GM18517 (cell line): Measurements from ENCODE around the gene RNU2-1.
"Not testable (repeated sequence)": the region's sequence is repeated elsewhere in the genome, so short reads cannot be mapped to it uniquely, and the experiment has no call there.

Source experiments
- ATAC-seq: cut with Tn5 transposase; IDR thresholded peaks from one replicate; pipeline ENCODE4 v1.9.1; 2021; ENCODE audit warnings: mild to moderate bottlenecking, moderate library complexity; ENCODE audit not compliant: unreplicated experiment

RNU2-1 gene

DNA sequence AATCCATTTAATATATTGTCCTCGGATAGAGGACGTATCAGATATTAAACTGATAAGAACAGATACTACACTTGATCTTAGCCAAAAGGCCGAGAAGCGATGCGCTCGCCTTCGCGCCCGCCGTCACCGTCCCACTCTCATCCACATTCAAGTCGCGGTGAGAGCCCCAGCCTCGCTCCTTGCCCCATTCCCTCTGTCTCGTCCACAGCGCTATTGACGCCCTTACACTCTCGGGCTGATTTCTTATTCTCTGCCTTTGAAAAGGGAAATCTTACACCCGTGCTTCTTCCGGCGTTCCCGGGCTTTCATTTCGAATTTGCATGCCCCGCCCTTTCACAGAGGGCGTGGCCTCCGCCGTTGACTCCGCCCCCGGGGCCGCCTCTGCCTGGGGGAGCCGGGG, at the start of gene RNU2-1:
RNU2-1 (minus strand) TSS at position 101 of the 400 bp plus-strand sequence.
- ATAC-seq = not testable (repeated sequence)

DNA sequence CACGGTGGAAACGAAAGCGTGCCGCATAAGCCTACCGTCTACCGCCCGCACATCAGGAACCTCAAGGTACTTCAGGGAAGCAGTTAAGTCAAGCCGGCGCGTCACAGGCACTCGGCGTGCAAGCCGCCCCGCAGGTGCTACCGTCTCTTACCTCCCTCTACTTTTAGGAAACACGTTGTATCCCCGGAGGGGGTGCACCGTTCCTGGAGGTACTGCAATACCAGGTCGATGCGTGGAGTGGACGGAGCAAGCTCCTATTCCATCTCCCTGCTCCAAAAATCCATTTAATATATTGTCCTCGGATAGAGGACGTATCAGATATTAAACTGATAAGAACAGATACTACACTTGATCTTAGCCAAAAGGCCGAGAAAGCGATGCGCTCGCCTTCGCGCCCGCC, 39.1 kb upstream of the RNU2-1 start:
- ATAC-seq = not testable (repeated sequence)

DNA sequence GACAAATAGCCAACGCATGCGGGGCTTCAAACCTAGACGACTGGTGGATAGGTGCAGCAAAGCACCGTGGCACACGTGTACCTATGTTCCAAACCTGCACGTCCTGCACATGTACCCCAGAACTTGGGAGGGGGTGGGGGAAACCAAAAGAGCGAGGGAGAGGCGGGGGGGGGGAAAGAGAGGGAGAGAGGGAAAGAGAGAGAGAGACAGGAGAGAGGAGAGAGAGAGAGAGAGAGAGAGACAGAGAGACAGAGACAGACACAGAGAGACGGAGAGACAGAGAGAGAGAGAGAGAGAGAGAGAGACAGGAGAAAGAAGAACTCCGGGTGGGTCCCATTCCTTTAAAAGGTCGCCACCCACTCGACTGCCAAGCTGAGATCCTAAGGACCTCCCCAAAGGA, 38.7 kb upstream of the RNU2-1 start:
- not testable (repeated sequence) for ATAC-seq

DNA sequence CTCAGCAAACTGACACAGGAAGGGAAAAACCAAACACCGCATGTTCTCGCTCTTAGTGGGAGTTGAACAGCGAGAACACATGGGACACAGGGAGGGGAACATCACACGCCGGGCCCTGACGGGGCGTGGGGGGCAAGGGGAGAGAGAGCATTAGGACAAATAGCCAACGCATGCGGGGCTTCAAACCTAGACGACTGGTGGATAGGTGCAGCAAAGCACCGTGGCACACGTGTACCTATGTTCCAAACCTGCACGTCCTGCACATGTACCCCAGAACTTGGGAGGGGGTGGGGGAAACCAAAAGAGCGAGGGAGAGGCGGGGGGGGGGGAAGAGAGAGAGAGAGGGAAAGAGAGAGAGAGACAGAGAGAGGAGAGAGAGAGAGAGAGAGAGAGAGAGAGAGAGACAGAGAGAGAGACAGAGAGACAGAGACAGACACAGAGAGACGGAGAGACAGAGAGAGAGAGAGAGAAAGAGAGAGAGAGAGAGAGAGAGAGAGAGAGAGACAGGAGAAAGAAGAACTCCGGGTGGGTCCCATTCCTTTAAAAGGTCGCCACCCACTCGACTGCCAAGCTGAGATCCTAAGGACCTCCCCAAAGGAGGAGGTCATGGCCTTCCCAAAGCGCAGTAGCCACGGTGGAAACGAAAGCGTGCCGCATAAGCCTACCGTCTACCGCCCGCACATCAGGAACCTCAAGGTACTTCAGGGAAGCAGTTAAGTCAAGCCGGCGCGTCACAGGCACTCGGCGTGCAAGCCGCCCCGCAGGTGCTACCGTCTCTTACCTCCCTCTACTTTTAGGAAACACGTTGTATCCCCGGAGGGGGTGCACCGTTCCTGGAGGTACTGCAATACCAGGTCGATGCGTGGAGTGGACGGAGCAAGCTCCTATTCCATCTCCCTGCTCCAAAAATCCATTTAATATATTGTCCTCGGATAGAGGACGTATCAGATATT, 37.1 kb upstream of the RNU2-1 start:
- not testable (repeated sequence) for ATAC-seq

DNA sequence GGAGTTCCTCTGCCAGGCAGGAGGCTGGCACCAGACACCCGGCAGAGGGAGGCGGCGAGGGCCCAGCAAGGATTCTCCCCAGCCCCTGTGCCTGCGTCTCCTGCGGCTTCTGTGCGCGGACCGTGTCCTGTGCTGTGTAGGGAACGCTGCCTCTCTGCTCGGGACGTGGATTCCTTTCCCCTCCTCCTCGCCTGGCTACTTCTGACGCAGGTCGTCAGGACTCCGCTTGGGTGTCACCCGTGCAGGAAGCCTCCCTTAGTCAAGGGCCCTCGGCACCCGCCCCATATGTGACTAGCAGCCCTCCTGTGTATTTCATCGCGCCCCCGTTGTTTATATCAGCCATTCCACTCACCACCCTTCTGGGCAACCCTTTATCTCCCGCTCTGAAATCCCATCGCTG, 12.7 kb upstream of the RNU2-1 start:
- ATAC-seq = not testable (repeated sequence)

DNA sequence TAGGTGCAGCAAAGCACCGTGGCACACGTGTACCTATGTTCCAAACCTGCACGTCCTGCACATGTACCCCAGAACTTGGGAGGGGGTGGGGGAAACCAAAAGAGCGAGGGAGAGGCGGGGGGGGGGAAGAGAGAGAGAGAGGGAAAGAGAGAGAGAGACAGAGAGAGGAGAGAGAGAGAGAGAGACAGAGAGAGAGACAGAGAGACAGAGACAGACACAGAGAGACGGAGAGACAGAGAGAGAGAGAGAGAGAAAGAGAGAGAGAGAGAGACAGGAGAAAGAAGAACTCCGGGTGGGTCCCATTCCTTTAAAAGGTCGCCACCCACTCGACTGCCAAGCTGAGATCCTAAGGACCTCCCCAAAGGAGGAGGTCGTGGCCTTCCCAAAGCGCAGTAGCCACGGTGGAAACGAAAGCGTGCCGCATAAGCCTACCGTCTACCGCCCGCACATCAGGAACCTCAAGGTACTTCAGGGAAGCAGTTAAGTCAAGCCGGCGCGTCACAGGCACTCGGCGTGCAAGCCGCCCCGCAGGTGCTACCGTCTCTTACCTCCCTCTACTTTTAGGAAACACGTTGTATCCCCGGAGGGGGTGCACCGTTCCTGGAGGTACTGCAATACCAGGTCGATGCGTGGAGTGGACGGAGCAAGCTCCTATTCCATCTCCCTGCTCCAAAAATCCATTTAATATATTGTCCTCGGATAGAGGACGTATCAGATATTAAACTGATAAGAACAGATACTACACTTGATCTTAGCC, 7.0 kb upstream of the RNU2-1 start:
- peak; percentile 36 for ATAC-seq

DNA sequence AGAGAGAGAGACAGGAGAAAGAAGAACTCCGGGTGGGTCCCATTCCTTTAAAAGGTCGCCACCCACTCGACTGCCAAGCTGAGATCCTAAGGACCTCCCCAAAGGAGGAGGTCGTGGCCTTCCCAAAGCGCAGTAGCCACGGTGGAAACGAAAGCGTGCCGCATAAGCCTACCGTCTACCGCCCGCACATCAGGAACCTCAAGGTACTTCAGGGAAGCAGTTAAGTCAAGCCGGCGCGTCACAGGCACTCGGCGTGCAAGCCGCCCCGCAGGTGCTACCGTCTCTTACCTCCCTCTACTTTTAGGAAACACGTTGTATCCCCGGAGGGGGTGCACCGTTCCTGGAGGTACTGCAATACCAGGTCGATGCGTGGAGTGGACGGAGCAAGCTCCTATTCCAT, 5.8 kb upstream of the RNU2-1 start:
- ATAC-seq = peak; percentile 41

DNA sequence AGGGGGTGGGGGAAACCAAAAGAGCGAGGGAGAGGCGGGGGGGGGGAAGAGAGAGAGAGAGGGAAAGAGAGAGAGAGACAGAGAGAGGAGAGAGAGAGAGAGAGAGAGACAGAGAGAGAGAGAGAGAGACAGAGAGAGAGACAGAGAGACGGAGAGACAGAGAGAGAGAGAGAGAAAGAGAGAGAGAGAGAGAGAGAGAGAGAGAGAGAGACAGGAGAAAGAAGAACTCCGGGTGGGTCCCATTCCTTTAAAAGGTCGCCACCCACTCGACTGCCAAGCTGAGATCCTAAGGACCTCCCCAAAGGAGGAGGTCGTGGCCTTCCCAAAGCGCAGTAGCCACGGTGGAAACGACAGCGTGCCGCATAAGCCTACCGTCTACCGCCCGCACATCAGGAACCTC, 514 bp downstream of the RNU2-1 start:
- not testable (repeated sequence) for ATAC-seq

DNA sequence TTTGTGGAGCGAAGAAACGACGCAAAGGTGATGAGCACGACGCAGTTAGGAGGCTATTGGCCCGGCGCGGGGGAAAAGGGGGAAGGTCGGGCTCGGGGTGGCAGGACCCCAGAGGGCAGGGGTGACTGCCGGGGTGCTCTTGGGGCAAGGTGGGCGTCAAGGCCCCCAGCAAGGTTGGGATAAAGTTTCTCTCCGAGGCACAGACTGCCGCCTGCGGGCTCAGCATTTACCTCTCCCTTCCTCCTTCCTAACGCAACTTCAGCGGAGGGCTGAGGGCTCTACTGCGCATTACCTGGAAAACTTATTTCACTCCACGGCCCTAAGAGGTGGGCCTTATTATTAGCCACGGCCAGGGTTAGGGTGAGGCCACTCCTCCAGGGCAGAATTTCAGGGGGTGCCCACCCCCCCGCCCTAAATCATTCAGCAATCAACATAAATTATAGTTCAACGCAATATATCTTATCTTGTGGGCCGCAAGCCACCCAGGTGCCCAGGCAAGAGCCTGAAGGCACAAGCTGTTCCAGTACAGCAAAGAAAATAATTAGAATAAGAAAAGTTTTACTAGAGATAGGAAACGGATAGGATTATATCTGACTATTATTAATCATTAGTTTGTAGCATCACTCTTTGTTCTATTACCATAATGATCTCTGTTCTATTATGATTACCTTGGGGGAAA, 1.6 kb downstream of the RNU2-1 start:
- not testable (repeated sequence) for ATAC-seq

DNA sequence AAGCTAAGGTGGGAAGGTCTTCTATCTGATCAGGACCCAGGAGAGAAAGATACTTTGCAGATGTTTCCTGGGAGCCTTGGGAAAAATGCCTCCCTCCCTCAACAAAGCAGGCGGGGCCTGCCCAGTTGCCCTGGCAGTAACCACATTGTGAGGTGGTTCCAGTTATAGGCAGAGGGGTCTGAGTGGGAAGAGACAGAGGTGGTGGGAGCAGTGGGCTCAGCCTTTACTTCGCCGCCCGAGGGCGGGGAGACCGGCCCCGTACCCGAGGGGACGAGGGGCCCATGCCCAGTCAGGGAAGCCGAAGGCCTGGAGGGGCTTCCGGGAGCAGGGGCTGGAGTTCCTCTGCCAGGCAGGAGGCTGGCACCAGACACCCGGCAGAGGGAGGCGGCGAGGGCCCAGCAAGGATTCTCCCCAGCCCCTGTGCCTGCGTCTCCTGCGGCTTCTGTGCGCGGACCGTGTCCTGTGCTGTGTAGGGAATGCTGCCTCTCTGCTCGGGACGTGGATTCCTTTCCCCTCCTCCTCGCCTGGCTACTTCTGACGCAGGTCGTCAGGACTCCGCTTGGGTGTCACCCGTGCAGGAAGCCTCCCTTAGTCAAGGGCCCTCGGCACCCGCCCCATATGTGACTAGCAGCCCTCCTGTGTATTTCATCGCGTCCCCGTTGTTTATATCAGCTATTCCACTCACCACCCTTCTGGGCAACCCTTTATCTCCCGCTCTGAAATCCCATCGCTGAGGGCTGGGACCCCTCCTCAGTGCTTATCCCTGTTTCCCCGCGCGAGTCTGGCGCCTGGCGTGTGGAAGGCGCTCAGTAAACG, 2.4 kb downstream of the RNU2-1 start:
- not testable (repeated sequence) for ATAC-seq

DNA sequence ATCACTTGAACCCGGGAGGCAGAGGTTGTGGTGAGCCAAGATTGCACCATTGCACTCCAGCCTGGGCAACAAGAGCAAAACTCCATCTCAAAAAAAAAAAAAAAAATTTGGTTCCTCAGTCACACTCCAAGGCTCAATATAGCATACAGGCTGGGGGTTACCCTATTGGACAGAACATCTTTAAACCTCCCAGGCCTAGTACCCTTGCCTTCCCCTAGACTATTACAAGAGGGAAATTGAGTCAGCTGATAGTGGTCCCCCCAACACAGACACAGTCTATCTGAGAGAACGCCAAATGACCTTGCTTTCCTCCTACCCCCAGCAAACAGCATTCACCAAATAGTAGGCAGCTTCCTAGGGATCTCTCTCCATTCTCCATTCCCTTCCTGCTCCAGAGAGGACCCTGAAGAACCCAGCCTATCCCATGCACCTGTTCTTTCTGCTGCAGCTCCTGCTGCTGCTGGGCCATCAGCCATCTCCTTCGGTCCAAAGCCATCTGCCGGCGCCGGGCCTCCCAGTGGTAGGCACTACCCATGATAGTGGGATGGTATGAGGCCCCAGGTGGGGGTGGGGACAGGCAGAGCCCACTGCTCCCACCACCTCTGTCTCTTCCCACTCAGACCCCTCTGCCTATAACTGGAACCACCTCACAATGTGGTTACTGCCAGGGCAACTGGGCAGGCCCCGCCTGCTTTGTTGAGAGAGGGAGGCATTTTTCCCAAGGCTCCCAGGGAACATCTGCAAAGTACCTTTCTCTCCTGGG, 5.6 kb downstream of the RNU2-1 start, which contains the start of gene CCDC200:
CCDC200 (minus strand) TSS at position 604 of the 763 bp plus-strand sequence; CDS start at position 535, 69 bp downstream.
- not testable (repeated sequence) for ATAC-seq

DNA sequence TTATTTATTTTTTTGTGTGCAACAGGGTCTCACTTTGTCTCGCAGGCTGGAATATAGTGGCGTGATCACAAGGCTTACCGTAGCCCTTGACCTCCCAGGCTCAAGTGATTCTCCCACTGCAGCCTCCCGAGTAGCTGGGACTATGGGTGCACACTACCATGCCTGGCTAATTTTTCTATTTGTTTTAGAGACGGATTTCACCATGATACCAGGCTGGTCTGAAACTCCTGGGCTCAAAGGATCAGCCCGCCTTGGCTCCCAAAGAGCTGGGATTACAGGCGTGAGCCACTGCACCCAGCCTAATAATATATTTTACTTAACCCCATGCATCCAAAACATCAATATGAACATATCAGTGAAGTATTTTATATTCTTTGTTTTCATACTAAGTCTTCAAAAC, 7.4 kb downstream of the RNU2-1 start:
- ATAC-seq = no peak

DNA sequence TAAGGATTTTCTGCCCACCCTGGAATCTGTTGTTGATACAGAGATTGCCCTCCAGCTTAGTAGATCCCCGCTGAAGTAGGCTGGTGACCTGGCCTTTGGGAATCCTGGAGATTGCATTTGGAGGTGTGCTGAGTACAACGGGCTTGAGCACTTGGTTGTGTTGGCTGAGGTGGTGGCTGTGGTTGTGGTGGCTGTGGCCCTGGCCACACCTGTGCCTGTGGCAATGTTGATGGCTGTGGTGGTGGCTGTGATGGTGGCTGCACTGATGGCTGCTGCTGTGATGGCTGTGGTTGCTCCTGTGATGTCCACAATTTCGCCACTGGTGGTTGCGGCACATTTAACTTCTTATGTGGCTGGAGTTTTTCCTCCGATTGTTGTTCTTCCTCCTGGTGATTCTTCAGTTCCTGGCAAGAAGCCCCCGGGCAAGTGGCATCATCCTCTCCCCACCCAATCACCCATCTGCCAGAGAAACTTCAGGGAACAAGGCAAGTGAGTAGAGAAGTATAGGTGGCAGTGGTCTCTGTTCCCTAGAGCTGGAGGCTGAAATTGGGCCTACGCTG, 9.6 kb downstream of the RNU2-1 start:
- no peak for ATAC-seq

DNA sequence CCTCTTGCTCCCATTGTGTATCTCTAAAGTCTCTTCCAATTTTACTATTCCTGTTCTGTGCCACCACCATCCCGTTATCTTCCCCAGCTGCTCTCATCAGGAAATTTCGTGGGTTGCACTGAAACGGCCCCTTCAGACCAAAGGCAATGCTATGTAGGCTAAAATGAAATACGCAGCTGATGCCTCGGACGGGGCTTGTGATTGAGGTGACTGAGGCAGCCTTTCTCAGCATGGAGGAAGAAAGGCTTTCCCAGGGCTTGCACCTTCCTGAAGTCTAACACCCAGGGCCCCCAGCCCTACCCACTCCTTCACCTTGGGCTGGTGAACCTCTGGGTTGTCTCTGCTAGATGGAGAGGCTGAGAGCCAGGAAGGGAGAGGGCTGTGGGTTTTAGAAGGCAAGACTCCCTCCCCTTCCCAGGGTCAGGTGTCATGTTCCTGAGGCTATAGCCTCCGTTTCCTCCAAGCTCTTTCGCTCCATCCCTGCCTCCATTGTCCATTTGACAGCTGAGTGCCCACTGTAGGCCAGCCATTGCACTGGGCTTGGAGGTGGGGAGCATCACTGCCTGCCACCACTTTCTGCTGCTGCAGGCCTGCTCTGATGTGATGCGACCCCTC, 13.2 kb downstream of the RNU2-1 start:
- no peak for ATAC-seq

DNA sequence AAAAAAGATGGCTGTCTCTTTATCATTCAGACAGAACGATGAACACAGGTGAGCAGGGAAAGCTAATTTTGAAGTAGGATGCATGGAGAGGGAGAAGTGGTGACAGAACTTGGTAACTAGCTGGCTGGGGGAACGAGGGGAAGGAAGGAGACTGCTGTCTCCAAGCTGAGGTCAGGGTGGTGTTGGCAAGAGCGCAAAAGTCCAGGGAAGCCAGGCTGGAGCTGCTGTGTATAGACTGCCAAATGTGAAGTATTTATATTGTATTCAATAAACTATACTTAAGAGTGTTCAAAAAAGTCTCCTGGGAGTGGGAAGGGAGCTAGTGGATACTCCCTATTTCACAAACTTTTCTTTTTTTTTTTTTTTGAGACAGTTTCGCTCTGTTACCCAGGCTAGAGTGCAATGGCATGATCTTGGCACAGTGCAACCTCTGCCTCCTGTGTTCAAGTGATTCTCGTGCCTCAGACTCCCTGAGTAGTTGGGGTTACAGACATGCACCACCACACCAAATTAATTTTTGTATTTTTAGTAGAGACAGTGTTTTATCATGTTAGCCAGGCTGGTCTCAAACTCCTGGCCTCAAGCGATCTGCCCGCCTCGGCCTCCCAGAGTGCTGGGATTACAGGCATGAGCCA, 13.9 kb downstream of the RNU2-1 start:
- ATAC-seq = no peak

DNA sequence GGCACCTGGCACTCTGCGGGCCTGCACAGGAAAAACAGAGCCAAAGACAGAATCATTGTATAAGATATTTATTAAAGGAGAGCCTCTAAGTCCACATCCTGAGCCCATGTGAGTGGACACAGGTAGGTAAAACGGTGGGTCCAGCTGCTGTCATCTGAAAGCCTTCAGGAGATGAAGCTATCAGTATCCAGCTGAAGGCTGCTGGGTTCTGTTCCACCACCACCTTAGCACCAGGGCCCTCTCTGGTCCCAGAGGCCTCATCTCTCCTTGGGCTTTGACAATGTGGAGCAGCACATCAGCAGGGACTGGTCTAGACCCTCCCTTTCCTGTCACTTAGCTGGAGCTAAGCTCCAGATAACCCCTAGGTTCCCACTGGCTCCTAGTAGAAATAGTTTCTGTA, 14.8 kb downstream of the RNU2-1 start:
- ATAC-seq = no peak

DNA sequence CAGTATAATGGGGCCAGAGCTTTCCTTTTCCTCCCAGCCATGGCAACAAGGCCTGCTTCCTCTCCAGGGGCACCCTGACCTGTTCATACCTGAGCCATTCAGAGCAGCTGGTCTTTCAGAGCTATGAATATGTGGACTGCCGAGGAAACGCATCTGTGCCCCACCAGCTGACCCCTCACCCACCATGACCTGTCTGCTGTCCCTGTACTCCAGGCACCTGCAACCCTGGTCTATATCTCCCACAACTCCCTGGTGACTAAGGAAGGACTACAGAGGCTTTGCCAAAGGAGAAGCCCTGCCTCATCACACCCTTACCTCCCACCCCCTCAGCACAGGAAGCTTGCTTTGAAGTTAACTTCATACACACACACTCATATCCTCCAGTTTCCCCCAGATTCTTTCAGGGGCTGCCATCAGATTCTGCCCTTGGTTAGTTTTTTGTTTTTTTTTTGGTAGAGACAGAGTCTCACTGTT, 16.1 kb downstream of the RNU2-1 start:
- ATAC-seq = no peak
